Fibroblast of upper back skin (primary cell): Measurements from ENCODE around the gene NEK7.

Experiments
- DNase-seq: peaks from one replicate; pipeline ENCODE4 v3.0.0-alpha.2; 2013

The NEK7 gene

GRCh38 chr1:198147216-198147615 lies 9.6 kb upstream of the NEK7 start:
- DNase-seq, result no peak

GRCh38 chr1:198150369-198150768 lies 6.4 kb upstream of the NEK7 start:
- DNase-seq, result no peak

- DNase-seq, result peak; percentile 41
Observed at GRCh38 chr1:198151688-198152087, 5.1 kb upstream of the NEK7 start.

GRCh38 chr1:198153103-198153502 lies 3.7 kb upstream of the NEK7 start:
- peak; percentile 93 for DNase-seq

- DNase-seq, result peak; percentile 70
Observed at GRCh38 chr1:198153804-198154203, 3.0 kb upstream of the NEK7 start.

GRCh38 chr1:198155253-198155652 lies 1.5 kb upstream of the NEK7 start:
- DNase-seq, result peak; percentile 84

- peak; percentile 78 for DNase-seq
Observed at GRCh38 chr1:198156111-198156744, 570 bp upstream of the NEK7 start.

- DNase-seq, result peak; percentile 91
Observed at GRCh38 chr1:198157241-198157846, 546 bp downstream of the NEK7 start.

- DNase-seq, result peak; percentile 43
Observed at GRCh38 chr1:198157847-198158725, 1.3 kb downstream of the NEK7 start.

GRCh38 chr1:198158735-198159589 lies 2.2 kb downstream of the NEK7 start:
- peak; percentile 89 for DNase-seq

- DNase-seq, result no peak
Observed at GRCh38 chr1:198160222-198160621, 3.4 kb downstream of the NEK7 start.

- no peak for DNase-seq
Observed at GRCh38 chr1:198160946-198161614, 4.3 kb downstream of the NEK7 start.

- no peak for DNase-seq
Observed at GRCh38 chr1:198161718-198162090, 4.9 kb downstream of the NEK7 start.

GRCh38 chr1:198162091-198162767 lies 5.4 kb downstream of the NEK7 start:
- no peak for DNase-seq

- no peak for DNase-seq
Observed at GRCh38 chr1:198165927-198166647, 9.3 kb downstream of the NEK7 start.

- DNase-seq, result no peak
Observed at GRCh38 chr1:198166900-198167299, 10.1 kb downstream of the NEK7 start.

- peak; percentile 47 for DNase-seq
Observed at GRCh38 chr1:198167436-198167934, 10.7 kb downstream of the NEK7 start.

- DNase-seq, result peak; percentile 89
Observed at GRCh38 chr1:198168227-198168626, 11.4 kb downstream of the NEK7 start.

GRCh38 chr1:198169672-198170071 lies 12.9 kb downstream of the NEK7 start:
- no peak for DNase-seq

GRCh38 chr1:198171667-198172540 lies 15.1 kb downstream of the NEK7 start:
- DNase-seq, result no peak
